HG02938 (cell line): ENCODE measurements around the gene ADISSP.

Experiments
- ATAC-seq: cut with Tn5 transposase; IDR thresholded peaks from one replicate; pipeline ENCODE4 v1.9.1; 2021; ENCODE audit warnings: mild to moderate bottlenecking, moderate library complexity; ENCODE audit not compliant: unreplicated experiment

ADISSP gene

DNA sequence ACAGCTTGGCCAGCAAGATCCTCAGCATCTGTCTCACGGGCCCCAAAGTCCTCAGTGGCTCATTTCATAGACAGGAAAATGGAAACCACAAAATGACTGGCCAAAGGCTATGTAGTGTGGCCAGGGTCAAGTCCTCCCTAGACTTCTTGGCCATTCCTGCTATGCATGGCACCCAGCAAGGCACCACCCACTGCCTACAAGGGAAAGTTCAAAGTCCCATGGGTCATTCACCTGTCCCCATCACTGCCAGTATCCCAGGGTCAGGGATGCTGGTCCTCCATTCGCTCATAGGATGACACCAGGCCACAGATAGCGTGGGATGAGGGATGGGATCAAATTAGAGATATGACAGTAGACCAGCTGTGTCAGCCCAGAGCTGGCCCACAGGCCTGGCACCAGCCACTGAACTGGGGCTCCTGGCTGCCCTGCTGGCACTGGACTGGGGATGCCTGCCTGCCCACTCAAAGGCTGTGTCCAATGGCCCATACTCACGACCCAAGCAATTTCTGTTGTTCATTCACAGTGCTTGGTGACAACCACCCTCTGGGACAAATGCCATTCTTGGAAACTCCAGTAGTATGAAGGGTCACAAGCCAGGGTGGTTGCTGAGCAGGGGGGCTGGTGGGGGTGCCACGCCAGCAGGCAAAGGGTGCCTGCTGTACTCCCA is 11.6 kb downstream of the ADISSP start:
- no peak for ATAC-seq

DNA sequence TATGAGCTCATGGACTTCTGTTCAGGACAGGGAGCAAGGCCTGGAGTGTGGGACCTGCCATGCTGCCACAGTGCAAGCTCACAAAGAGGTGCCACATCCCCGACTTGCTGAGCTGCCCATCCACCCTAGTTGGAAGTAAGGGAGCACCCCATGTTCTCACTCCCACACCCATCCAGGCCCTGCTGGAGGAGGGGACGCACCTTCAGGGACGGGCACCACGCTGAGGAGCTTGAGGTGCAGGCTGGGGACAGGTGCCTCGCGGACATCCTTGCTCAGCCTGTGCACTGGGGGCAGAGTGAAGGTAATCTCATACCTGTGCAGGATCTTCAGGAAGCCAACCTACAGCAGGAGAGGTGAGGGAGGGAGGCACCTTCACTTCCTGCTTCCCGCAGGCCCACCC is 12.3 kb downstream of the ADISSP start:
- ATAC-seq = no peak

DNA sequence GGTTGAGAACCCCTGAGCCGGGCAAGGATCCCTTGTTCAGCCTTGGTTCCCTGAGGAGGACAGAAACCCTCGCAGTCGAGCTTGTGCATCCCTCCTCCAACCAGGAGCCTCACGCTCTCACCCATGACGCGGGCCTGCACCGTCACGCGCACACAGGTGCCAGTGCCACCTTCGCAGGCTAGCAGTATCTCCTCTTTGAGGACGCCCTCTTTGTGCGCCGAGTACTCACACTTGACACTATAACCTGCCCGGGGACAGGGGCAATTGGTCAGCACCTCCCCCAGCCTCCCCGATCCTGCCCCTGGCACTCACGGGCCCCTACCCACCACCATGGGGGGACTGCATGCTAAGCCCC is 13.3 kb downstream of the ADISSP start:
- ATAC-seq = no peak

DNA sequence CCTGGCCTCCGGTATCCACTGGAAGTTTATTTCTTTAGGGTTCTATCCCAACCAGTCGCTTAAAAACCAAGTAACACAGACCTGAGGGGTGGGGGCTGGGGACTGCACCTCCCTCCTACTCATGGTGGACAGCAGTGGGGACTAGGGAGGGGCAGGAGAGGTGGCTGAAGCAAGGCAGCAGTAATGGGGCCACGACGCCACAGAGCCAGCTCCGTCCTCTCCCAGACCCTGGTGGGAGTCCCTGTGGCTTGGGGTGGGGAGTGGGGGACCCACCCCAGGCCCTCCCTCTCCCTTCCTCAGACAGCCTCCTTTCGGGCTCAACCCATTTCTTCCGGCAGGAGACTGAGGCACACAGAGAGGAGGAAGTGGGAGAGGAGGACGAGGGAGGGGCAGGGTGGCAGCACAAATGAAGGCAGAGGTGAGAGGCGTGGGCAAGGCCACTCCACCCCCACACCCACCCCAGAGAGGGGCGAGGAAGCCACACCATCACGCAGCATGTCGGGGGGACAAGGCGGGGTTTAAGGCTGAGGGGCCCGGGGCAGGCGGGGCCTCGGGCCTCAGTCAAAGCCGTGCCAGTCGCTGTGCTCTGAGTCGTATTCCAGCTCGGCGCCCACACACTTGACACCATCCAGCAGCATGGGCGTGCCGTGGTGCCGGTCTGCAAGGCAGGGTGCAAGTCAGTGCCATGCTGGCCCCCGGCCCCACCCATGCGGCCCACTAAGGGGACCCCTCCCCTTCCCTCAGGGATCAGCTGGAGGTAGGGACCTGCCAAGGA is 13.9 kb downstream of the ADISSP start:
- no peak for ATAC-seq

DNA sequence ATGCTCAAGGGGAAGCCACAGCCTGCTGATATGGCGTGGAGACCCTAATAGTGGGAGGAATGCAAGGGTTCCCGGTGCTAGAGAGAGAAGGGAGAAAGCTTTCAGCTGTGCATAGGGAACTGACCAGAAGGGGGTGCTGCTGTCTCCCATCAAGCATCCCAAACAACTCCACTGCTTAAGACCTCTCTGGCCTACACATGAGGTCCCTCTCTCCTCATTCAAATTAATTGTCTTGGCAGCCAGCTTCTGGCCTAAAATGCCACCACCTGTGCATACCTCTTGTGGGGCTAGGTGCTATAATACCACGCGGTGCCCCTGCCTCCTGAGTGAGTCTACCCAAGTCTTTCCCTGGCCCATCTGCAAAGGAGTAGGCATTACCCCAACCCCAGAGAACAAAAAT is 14.5 kb downstream of the ADISSP start:
- ATAC-seq = no peak

DNA sequence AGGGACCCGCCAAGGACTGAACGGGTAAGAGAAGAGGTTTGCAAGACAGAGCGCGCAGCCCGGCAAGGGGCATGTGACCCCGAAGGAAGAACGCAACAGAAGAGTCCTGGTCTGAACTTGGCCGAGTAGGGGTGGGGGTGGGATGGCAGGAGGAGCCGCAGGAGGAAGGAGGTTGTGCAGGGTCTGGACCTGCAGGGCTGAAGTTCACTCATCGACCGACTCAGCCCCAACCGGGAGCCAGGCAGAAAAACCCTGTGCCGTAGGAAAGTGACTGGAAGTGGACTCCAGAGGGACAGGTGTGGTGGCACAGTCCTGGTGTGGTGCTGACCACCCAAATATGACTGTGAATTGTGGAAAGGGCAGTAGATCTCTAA is 15.2 kb downstream of the ADISSP start:
- ATAC-seq = no peak

DNA sequence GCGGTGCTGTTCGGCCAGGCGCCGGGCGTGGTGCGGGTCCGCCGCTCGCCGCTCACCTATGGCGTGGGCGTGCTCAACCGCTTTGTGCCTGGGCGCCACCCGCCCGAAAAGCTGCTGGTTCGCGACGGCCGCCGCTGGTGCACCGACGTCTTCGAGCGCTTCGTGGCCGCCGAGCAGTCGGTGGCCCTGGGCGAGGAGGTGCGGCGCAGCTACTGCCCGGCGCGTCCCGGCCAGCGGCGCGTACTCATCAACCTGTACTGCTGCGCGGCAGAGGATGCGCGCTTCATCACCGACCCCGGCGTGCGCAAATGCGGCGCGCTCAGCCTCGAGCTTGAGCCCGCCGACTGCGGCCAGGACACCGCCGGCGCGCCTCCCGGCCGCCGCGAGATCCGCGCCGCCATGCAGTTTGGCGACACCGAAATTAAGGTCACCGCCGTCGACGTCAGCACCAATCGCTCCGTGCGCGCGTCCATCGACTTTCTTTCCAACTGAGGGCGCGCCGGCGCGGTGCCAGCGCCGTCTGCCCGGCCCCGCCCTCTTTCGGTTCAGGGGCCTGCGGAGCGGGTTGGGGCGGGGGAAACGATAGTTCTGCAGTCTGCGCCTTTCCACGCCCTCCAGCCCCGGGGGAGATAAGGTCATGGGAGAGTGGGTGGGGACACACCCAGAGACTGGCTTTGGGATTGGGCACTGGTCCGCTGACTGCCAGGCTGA is 15.7 kb downstream of the ADISSP start:
- no peak for ATAC-seq

DNA sequence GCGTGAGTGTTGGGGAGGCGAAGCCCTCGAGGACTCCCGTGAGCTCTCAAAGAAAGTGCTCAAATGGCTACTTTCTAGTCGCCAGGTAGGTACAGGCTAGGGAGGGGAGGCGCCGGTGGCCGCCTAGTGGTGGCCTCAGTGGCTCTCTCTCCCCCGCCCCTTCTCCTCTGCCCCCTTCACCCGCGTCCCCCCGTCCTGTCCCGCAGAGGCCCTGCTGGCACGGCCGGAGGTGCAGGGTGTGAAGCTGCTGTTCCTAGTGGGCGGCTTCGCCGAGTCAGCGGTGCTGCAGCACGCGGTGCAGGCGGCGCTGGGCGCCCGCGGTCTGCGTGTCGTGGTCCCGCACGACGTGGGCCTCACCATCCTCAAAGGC is 16.3 kb downstream of the ADISSP start:
- no peak for ATAC-seq

DNA sequence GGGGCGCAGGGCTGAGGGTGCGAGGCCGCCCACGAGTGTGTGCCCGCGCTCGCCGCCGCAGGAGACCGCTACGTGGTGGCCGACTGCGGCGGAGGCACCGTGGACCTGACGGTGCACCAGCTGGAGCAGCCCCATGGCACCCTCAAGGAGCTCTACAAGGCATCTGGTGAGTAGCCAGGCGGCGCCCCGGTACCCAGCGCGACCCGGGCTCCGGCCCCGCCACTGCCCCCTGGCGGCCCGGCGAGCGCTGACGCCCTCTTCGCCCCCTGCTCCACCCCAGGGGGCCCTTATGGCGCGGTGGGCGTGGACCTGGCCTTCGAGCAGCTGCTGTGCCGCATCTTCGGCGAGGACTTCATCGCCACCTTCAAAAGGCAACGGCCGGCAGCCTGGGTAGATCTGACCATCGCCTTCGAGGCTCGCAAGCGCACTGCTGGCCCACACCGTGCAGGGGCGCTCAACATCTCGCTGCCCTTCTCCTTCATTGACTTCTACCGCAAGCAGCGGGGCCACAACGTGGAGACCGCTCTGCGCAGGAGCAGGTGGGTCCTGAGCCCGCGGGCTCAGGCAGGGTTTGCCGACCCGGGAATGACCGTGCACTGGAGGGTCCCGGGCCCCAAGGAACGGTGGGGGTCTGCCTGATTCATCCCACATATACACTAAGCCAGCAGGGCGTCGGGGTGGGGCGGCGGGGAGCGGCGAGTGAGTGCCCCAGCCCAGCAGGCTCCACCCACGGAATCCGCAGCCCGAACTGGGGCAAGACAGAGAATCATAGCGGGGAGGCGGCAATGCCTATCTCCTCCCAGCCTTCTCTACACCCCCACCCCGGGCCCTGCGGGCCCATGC is 17.6 kb downstream of the ADISSP start:
- ATAC-seq = no peak

DNA sequence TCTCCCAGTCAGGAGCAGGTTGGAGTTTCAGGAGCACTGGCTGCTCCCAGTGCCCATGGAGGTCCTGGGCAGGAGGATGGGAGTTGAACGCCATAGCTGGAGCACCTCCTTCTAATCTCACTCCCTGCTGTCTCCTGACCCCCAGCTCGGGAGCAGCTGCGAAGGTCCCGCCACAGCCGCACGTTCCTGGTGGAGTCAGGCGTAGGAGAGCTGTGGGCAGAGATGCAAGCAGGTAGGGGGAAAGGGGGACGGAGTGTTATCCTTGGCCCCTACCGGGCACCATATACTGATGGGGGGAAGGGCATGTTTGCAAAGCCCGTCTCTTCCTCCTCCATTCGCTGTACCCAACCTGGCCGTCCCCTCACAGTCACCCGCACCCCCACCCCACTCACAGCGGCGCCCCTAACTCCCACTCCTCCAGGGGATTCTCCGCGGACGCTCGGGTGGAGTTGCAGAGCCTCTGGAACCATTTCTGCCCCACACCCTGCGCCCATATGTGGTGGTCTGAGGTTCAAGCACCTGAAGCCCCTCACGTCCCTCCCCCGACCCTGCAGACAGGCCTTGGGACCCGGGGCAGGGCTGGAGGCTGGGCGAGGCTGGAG is 18.4 kb downstream of the ADISSP start:
- no peak for ATAC-seq

DNA sequence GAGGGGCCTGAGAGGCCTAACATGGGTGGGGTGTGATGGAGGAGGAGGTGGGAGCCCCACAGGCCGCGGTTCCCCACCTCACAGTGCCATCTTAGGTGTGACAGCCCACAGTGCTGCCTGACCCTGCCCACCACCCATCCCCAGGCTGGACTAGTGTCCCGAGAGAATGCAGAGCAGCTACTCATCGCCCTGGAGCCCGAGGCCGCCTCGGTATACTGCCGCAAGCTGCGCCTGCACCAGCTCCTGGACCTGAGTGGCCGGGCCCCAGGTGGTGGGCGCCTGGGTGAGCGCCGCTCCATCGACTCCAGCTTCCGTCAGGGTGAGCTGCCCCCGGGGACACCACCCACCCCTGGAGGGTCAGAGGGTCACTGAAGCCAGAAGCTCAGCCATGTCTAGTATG is 19.5 kb downstream of the ADISSP start:
- no peak for ATAC-seq

DNA sequence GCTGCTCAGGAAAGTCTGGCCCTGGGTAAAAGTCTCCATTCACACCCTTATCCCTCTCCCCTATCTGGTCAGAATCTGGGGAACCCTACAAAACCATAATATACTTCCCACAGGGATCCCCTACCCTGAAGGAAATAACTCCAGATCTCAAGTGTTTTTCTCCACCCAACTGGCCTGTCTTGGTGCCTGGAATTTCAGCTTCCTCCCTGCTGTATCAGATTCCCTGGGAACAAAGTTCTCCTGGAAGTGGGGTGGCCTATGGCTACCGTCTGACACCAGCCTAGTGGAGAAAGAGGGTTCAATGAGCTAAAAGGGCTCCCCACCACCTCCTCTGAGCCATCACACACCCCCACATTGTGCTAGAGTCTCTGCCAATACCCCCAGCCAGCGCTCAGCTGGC is 20.1 kb downstream of the ADISSP start:
- no peak for ATAC-seq

DNA sequence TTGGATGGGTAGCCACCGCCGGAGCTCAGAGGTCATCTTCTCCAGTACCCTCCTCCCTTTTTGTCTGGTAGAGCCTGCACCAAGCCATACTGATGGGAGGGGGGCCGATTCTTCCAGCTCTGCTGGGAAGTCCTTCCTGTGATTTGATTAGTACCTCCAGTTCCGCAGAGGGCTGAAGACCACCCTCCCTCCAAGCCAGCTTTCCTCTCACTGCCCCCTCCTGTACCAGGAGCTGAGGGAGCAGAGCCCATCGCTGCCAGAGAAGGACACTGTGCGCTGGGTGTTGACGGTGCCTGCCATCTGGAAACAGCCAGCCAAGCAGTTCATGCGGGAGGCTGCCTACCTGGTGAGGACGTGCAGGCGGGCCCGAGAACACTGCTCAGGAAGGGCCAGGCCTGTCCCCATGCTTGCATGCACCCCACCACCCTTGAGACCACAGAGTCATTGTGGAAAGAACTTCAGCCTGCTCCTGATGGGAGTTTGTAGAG is 21.8 kb downstream of the ADISSP start:
- no peak for ATAC-seq

DNA sequence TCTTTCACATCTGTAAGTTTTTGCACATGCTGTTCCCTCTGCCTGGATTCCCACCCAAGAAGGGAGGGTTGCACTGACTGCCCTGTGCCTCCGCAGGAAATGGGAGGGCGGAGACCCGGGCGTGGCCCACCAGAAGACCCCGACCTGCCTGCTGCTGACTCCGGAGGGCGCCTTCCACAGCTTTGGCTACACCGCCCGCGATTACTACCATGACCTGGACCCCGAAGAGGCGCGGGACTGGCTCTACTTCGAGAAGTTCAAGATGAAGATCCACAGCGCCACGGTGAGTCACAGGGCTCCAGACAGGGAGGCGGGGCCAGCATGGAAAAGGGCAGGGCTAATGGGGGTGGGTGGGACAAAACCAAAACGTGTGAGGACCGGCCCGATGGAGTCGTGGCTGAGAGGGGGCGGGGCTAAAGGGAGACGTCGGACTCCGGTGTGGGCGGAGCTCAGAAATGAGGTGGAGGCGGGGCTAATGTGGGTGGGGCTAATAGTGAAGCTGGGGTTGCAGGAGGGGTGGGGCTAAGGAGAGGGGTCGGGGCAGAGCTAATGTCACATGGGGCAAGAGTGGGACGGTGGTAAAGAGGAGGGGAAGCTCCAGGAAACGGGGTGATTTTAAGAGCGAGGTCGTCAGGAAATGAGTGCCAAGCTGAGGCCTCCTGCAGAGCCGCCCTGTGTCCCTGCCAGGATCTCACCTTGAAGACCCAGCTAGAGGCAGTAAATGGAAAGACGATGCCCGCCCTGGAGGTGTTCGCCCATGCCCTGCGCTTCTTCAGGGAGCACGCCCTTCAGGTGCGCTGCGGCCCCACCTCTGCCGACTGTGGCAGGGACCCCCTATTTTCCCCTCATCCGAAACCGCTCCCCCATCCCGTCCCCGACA is 22.5 kb downstream of the ADISSP start:
- ATAC-seq = no peak

DNA sequence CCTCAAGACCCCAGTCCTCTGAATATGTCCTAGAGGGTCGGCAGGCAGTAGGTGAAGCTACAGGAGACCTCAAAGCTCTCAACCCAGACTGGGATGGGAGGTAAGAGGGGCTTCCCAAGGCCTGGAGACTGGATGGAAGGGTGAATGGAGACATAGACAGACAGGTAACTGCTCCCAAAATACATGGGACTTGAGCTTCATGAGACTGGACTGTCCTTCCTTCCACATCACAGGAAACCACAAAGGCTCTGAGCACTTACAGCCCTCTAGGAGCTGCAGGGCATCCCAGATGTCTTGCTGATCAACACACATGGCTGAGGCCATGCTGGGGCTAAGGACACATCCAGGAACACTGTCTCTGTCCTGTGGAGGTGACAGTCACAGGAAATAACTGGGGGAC is 23.5 kb downstream of the ADISSP start:
- no peak for ATAC-seq

DNA sequence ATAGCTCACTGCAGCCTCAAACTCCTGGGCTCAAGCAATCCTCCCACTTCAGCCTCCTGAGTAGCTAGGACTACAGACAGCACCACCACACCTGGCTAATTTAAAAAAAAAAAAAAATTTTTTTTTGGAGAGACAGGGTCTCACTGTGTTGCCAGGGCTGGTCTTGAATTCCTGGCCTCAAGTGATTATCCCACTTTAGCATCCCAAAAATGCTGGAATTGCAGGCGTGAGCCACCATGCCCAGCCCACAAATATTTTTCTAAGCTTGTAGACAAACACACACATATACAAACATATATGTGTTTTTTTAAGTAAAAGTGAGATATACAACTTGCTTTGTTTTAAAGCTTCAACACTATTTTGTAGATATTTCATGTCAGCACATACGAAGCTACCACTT is 24.3 kb downstream of the ADISSP start:
- ATAC-seq = no peak

DNA sequence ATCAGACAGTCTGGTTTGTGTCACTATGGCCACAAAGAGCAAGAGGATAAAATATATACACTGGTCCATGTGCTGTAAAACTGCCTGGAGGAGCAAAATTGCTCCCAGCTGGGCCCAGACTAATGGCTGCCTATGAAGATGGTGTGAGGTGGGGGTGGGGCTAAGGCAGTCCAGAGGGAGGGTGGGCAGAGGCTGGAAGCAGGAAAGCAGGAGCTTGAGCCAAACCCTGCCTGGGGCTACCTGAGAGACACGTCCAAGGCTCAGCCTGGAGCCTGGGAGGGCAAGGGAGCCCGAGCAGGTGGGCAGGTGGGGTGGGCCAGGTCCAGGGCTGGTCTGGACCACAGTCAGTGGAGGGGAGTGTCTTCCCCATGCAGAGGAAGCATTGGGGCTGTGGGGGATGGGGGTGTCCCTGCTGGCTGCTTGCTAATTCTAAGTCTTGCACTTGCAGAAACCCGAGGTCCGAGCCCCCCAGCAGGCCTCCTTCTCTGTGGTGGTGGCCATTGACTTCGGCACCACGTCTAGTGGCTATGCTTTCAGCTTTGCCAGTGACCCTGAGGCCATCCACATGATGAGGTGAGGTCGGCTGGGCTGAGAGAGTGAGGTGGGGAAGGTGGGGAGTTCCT is 25.6 kb downstream of the ADISSP start:
- ATAC-seq = no peak

DNA sequence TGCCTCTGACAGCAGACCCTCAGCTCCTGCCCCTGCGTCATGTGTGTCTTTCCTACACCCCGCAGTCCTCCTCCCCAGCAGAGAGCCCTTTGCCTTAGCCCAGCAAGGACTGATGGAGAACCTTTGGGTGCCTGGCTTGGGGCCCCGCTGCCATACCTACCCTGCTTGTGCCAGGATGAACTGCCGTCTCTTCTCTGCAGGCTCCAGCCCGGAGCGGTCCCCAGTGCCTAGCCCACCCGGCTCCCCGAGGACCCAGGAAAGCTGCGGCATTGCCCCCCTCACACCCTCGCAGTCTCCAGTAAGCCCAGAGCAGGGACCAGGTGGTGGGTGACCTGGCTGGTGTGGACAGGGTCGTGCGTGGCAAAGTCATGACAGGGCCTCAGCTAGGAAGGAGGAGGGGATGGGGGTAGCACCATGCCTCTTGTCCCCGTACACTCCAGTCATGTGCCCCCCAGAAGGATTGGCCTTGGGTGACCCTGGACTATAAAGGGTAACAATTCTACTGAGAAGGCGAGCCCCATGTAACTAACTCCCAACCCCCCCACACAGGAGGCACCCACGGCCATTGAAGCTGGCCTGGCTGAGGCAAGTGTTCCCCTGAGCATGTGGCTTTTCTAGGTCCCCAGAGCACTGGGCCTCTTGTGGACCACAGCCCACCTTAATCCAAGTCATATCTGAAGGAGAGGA is 26.8 kb downstream of the ADISSP start:
- no peak for ATAC-seq

DNA sequence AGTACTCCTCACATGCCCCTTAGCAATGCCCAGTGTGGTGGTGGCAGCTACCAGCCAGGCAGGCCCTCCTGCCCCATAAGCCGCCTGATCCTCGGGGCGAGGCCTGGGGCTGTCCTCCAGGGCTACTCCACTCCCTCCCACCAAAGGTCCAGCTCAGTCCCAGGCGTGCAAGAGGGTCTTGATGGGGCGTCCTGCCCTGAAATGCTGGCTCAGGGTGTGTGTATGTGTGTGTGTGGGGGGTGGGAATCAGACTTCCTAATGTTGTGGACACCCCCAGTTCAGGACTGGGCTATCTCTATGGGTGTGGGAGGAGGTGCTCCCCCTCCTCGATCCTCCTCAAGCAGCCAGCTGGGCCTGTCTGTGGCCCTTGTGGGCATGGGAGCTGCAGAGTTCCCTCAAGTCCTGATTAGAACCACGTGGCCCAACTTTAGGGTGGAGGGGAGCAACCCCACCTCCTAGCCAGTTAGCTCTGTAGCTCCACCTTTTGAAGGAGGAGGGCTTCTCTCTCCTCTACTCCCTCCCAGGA is 27.6 kb downstream of the ADISSP start:
- no peak for ATAC-seq
